Keratinocyte (primary cell): ENCODE measurements around the gene PTCSC3.

Experiments used
- CTCF ChIP-seq, 3 experiments: IDR thresholded peaks in 1 of 3; conservative IDR thresholded peaks in 1 of 3; optimal IDR thresholded peaks in 1 of 3; 2 replicates in 2 of 3; 3 replicates in 1 of 3; pipeline versions ENCODE3 to v1.5.1; 2011; ENCODE audit warnings: low read length in 3 of 3, mild to moderate bottlenecking in 3 of 3, moderate library complexity in 2 of 3, control low read depth in 1 of 3, inconsistent platforms in 1 of 3; ENCODE audit not compliant: insufficient read depth in 2 of 3; ENCODE audit errors: extremely low read depth in 1 of 3
- EZH2 ChIP-seq: IDR thresholded peaks from one replicate; pipeline ENCODE4 v1.6.1; 2012; ENCODE audit warnings: inconsistent platforms, mild to moderate bottlenecking, low read length, moderate library complexity

GRCh38 chr14:36085861-36086260 is 90.7 kb downstream of the PTCSC3 start:
- TF ChIP-seq CTCF (optimal IDR thresholded peaks at IDR 0.05 in 1 of 3, IDR thresholded peaks at IDR 0.05 in 1 of 3, conservative IDR thresholded peaks at IDR 0.05 in 1 of 3; ENCODE audit: extremely low read depth in 1 of 3, insufficient read depth in 2 of 3, low read length in 3 of 3) (no peak), EZH2 (no peak)
